Fibroblast of skin of right biceps (primary cell): Measurements from ENCODE around the gene NBEA.
"Not testable (repeated sequence)": the region's sequence is repeated elsewhere in the genome, so short reads cannot be mapped to it uniquely, and the experiment has no call there.

Experiments used
- DNase-seq: peaks from one replicate; pipeline ENCODE4 v3.0.0-alpha.2; 2013

NBEA gene

GRCh38 chr13:34941835-34942731, at the start of gene NBEA:
NBEA (plus strand) TSS chr13:34942270; CDS start chr13:34942821, 551 bp downstream.
- DNase-seq = peak; percentile 62

GRCh38 chr13:34894756-34895155, 47.3 kb upstream of the NBEA start:
- no peak for DNase-seq

- DNase-seq = no peak
Observed at GRCh38 chr13:34897220-34897619, 44.9 kb upstream of the NBEA start.

- no peak for DNase-seq
Observed at GRCh38 chr13:34899888-34900287, 42.2 kb upstream of the NBEA start.

- no peak for DNase-seq
Observed at GRCh38 chr13:34900288-34900739, 41.8 kb upstream of the NBEA start.

- no peak for DNase-seq
Observed at GRCh38 chr13:34901572-34901971, 40.5 kb upstream of the NBEA start.

GRCh38 chr13:34911159-34911558, 30.9 kb upstream of the NBEA start:
- no peak for DNase-seq

GRCh38 chr13:34913040-34913439, 29.0 kb upstream of the NBEA start:
- peak; percentile 12 for DNase-seq

GRCh38 chr13:34914416-34914815, 27.7 kb upstream of the NBEA start:
- DNase-seq = no peak

GRCh38 chr13:34926508-34926907, 15.6 kb upstream of the NBEA start:
- DNase-seq = peak; percentile 55

GRCh38 chr13:34928676-34929075, 13.4 kb upstream of the NBEA start:
- DNase-seq = not testable (repeated sequence)

- DNase-seq = peak; percentile 19
Observed at GRCh38 chr13:34931572-34931971, 10.5 kb upstream of the NBEA start.

GRCh38 chr13:34933349-34933748, 8.7 kb upstream of the NBEA start:
- no peak for DNase-seq

- DNase-seq = no peak
Observed at GRCh38 chr13:34933786-34934185, 8.3 kb upstream of the NBEA start.

- DNase-seq = no peak
Observed at GRCh38 chr13:34935841-34936240, 6.2 kb upstream of the NBEA start.

- DNase-seq = no peak
Observed at GRCh38 chr13:34939771-34940170, 2.3 kb upstream of the NBEA start.

GRCh38 chr13:34941436-34941834, 635 bp upstream of the NBEA start:
- no peak for DNase-seq

- no peak for DNase-seq
Observed at GRCh38 chr13:34942732-34943435, 814 bp downstream of the NBEA start.

- no peak for DNase-seq
Observed at GRCh38 chr13:34943436-34944273, 1.6 kb downstream of the NBEA start.

- no peak for DNase-seq
Observed at GRCh38 chr13:34944274-34944634, 2.2 kb downstream of the NBEA start.

- DNase-seq = no peak
Observed at GRCh38 chr13:34944751-34945150, 2.7 kb downstream of the NBEA start.

GRCh38 chr13:34951528-34951927, 9.5 kb downstream of the NBEA start:
- no peak for DNase-seq

GRCh38 chr13:34959489-34959888, 17.4 kb downstream of the NBEA start:
- no peak for DNase-seq
